ENCODE measurements around the gene CIART.
"Not testable (repeated sequence)": the region's sequence is repeated elsewhere in the genome, so short reads cannot be mapped to it uniquely, and the experiment has no call there.

The CIART gene, protein sequence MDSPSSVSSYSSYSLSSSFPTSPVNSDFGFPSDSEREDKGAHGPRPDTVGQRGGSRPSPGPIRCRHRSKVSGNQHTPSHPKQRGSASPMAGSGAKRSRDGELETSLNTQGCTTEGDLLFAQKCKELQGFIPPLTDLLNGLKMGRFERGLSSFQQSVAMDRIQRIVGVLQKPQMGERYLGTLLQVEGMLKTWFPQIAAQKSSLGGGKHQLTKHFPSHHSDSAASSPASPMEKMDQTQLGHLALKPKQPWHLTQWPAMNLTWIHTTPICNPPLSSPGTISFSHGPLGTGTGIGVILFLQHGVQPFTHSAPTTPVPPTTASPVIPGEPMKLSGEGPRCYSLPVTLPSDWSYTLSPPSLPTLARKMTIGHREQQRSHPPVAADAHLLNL
- total RNA-seq: 0.22 to 2.4 (median 0.76) reads per million in 17 experiments

GRCh38 chr1:150281758-150282557, at the start of gene CIART:
Gene CIART (plus strand): TSS chr1:150282554. CDS start chr1:150283268, 714 bp downstream.
- peak; percentile 65 to 82 (median 73) for DNase-seq

DNA sequence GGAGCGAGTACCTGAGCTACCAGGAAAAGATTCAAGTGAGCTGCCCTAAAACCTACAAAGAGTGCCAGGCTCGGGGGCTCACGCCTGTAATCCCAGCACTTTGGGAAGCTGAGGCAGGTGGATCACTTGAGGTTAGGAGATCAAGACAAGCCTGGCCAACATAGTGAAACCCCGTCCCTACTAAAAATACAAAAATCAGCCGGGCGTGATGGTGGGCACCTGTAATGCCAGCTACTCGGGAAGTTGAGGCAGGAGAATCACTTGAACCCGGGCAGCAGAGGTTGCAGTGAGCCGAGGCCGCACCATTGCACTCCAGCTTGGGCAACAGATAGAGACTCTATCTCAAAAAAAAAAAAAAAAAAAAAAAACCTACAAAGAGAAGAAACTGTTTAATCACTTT, 49.4 kb upstream of the CIART start:
- not testable (repeated sequence) for DNase-seq

- DNase-seq: peak in 3 of 4 experiments; percentile 19 to 49 (median 36)
Observed at GRCh38 chr1:150233359-150234308, 48.7 kb upstream of the CIART start.

DNA sequence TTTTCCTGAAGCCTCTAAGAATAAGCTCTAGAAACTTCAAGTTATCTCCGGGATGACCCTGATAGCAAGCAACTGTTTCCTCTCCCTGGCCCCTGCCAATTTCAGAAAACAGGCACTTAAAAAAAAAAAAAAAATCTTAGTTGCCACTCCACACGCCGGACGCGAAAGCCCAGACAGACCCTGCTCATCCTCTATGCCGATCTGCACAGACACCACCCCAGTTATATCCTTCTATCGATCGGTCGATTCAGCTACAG, 48.1 kb upstream of the CIART start:
- no peak for DNase-seq

DNA sequence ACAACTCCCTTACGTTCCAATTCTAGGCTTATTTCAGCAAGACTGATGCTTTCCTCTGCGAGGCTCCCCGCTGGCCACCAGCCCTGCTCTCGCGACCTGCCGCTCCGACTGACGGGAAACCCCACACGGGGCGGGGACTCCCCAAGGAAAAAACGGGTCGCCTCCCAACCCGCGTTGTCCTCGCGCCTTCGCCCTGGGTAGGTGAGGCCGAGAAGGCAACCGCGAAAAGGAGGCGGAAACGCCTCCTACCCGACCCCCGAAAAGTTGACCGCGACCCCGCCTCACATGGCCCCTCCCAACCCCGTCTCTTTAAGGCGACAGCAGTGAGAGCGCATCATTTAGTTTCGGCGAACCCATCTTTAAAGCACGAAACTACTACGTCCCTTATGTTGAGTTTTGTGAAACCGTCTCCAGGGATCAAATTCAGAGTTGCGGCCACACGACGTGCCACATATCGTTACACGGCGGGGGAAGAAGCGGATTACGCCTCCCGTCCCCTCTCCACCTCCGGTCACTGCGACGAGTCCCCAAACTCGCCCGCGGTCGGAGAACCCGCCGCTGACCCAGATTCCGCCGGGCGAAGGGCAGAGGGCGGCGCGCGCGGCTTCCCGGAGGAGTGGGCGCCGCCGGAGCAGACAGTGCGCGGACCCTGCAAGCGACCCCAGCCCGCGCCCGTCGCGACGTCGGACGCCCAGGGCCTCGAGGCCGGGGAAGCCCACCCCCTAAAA, 47.6 kb upstream of the CIART start:
- peak; percentile 75 to 87 (median 80) for DNase-seq

DNA sequence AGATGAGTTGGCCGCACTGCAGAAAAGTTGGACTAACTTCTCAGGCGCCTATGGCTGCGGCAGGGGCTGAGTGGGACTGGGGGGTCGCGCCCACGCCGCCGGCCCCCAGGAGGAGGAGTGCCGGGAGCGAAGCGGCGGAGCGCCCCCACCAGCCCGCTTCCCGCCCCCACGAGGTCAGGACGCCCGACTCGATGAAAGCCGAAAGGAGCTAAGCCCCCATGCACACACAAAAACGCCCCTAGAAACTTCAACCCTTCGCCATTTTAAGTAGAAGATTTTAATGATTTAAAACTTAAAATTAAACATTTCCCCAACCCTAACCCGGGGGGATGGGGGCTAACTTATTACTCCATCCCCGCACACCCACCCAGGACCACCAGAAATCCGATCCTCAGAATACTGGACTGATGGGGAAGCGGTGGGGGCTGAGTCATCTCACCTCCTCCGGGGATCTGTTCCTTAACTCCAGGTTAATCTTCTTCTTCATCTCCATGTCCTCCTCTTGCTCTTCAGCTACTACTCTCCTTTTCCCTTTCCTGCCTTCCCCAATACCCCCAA, 47.0 kb upstream of the CIART start:
- DNase-seq: peak in 3 of 4 experiments; percentile 5 to 39 (median 29)

- peak; percentile 95 to 99 (median 96) for DNase-seq
Observed at GRCh38 chr1:150235852-150236613, 46.3 kb upstream of the CIART start, which contains the start of gene ANP32E. Gene ANP32E (minus strand): TSS chr1:150236112. CDS start chr1:150235786, 326 bp downstream.

DNA sequence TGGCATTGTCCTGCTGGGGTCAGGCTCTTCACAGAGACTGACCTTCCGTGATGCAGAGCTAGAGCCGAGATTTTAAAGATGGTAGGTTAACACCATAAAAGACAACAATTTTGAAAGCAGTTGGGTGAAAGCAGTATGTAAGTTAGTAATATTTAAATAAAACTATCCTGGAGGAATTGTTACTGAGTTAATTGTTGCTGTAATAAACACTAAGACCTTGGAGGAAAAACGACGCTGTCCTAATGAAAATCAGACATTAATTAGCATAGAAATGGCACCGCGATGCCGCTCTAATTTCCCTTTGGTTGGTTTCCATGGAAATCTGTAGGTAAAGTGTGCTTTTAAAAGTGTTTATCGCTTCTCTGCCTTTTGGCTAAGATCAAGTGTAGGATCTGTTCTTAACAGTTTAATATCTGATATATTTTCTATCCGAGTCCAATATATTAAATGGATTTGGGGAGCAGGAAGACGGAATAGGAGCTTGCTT, 45.7 kb upstream of the CIART start:
- DNase-seq: no peak

- not testable (repeated sequence) for DNase-seq
Observed at GRCh38 chr1:150237176-150237575, 45.2 kb upstream of the CIART start.

GRCh38 chr1:150237746-150238145, 44.6 kb upstream of the CIART start:
- DNase-seq: no peak

DNA sequence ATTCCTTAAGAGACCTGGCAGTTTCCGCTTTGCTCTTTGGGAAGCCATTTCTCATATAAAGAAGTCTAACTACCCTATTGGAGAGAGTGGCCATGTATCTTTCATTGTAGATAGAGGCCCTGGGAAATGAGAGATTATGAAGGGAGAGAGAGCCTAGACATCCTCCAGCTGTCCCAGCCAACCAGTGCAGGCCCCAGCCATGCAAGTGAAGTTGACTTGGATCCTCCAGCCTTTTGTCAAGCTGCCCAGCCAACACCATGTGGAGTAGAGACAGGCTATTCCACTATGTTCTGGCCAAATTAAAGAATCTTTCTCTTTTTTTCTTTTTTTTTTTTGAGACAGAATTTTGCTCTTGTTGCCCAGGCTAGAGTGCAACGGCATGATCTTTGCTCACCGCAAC, 39.4 kb upstream of the CIART start:
- no peak for DNase-seq

- no peak for DNase-seq
Observed at GRCh38 chr1:150249936-150250335, 32.4 kb upstream of the CIART start.

- peak in 2 of 4 experiments; percentile 11 to 23 for DNase-seq
Observed at GRCh38 chr1:150256198-150256553, 26.2 kb upstream of the CIART start.

- DNase-seq: peak in 3 of 4 experiments; percentile 19 to 38 (median 21)
Observed at GRCh38 chr1:150256554-150257341, 25.6 kb upstream of the CIART start.

GRCh38 chr1:150257624-150258585, 24.4 kb upstream of the CIART start, which contains the start of gene CA14:
Gene CA14 (plus strand): TSS chr1:150257774. CDS start chr1:150258129, 355 bp downstream.
- no peak for DNase-seq

GRCh38 chr1:150259217-150259616, 23.1 kb upstream of the CIART start:
- no peak for DNase-seq

DNA sequence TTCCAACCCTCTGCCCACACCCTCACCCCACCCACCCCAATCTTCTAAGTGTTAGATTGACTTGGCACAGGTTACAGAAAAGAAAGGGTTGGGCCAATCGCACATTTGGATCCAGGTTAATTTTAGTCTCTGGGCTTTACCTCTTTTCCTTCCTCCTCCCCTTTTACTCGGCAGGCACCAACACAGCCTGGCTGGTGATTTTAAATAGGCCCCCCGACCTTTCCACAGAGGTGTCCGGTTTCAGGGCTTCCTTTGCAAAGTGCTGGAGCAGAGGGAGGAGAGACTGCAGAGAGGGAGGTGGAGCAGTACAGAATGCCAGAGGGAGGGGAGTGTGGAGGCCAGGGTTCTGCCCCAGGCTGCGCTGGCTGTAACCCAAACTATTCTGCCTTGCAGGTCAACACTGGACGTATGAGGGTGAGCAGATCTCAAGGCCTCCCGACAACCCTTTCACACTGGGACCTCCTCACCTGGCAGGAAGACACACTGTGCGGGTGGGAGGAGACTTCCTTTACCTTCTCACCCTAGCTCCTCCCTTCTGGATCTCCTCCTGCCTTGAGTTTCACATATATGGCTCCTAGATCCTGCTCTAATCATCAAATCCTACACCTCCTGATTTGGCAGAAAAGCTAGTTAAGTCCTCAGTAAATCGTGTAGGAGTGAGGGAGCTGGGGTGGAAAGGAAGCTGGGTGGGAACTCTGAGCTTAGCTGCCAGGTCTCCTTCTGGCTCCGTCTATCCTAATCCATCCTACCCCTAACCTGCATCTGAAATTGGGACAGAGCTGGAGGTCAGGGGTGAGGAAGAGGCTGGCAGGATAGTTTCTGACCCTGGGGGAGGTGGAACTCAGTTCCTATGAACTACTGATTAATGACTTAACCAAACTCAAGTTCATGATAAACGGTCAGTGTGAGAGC, 22.3 kb upstream of the CIART start:
- no peak for DNase-seq
